Measurements from ENCODE around the gene KRTAP4-8.
"Not testable (repeated sequence)": the region's sequence is repeated elsewhere in the genome, so short reads cannot be mapped to it uniquely, and the experiment has no call there.

DNA sequence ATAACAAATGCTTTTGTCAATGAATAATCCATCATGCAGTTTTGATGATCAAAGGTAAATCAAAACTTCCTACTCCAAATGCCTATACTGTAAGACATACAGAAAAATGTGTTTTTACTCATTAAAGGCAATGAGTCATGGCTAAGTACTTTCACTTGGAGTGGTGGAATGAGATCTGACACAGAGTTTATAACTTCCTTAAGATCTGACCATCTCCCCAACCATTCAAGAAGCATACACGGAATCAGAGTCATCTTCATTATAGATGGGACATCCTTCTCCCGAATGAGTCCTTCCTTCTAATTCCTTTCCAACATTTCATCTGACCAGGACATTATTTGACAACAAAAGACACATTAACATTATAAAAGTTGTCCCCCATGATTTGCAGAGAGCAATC, 14.5 kb downstream of the KRTAP4-8 start:
- not testable (repeated sequence) for TF ChIP-seq USF2 (IDR thresholded peaks at IDR 0.05; ENCODE audit: low read depth, low read length); USF2 (CRISPR knock-in tag; IDR thresholded peaks at IDR 0.05; ENCODE audit: borderline replicate concordance); ZEB1 (IDR thresholded peaks at IDR 0.05; ENCODE audit: insufficient replicate concordance, low read depth); RFX3 (CRISPR knock-in tag; IDR thresholded peaks at IDR 0.05)
- TF ChIP-seq, protein P1, sequence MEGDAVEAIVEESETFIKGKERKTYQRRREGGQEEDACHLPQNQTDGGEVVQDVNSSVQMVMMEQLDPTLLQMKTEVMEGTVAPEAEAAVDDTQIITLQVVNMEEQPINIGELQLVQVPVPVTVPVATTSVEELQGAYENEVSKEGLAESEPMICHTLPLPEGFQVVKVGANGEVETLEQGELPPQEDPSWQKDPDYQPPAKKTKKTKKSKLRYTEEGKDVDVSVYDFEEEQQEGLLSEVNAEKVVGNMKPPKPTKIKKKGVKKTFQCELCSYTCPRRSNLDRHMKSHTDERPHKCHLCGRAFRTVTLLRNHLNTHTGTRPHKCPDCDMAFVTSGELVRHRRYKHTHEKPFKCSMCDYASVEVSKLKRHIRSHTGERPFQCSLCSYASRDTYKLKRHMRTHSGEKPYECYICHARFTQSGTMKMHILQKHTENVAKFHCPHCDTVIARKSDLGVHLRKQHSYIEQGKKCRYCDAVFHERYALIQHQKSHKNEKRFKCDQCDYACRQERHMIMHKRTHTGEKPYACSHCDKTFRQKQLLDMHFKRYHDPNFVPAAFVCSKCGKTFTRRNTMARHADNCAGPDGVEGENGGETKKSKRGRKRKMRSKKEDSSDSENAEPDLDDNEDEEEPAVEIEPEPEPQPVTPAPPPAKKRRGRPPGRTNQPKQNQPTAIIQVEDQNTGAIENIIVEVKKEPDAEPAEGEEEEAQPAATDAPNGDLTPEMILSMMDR (CRISPR knock-in tag; IDR thresholded peaks at IDR 0.05): not testable (repeated sequence)

All from HepG2 (cell line).